Dedifferentiated amniotic fluid mesenchymal stem cell (primary cell): ENCODE results near the gene PDCD1.
"Not testable (repeated sequence)": the region's sequence is repeated elsewhere in the genome, so short reads cannot be mapped to it uniquely, and the experiment has no call there.

Experiments
- DNase-seq: peaks from one replicate; pipeline ENCODE4 v3.0.0-alpha.2; 2016; ENCODE audit errors: extremely low spot score

The PDCD1 gene

DNA sequence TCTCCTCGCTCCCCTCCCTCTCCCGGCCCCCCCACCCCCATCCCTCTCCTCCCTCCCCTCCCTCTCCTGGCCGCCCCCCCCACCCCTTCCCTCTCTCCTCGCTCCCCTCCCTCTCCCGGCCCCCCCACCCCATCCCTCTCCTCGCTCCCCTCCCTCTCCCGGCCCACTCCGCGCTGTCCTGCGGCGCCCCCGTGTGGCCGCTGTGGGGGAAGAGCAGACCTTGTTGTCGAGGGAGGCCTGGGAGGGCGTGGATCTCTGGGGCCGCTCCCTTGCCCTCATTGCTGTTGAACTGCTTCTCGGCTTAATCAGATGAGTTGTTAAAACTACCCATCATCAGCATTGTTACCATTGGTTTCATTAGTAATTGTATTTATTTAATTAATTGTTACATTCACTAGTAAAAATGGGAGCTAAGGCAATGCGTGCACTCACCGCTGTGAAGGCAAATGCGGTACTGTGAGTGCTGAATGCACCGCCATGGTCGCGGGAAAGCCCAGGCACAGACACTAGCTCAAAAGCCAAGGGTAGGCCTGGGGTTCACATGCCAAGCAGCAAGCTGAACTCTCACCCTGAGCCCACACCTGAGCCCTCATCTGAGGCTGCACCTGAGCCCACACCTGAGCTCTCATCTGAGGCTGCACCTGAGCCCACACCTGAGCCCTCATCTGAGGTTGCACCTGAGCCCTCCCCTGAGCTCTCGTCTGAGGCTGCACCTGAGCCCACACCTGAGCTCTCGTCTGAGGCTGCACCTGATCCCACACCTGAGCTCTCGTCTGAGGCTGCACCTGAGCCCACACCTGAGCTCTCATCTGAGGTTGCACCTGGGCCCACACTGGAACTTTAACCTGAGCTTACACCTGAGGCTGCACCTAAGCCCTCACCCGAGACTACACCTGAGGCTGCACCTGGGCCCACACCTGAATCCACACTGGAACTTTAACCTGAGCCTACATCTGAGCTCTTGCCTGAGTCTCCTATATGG lies 19.6 kb upstream of the PDCD1 start:
- peak; percentile 50 for DNase-seq

DNA sequence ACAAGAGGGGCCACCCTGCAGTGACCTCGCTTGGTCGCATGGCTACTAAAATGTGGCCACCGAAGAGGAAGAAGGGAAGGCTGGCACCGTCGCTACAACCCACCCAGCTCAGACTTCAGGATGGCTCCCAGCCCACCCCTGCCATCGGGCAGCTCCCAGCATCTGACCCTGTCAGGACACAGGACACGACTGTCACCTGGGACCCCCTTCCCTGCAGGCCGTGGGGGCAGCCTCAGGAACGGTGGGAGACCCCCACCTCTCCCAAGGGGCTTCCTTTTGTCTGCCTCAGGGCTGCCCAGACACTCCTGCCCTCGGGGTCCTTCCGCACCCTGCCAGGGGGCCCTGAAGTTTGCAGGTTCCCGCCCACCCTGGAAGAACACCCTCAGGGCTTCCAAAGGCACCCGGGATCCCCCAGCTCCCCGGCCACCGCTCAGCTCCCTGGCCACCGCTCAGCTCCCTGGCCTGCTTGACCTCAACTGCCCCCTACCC lies 18.5 kb upstream of the PDCD1 start:
- no peak for DNase-seq

DNA sequence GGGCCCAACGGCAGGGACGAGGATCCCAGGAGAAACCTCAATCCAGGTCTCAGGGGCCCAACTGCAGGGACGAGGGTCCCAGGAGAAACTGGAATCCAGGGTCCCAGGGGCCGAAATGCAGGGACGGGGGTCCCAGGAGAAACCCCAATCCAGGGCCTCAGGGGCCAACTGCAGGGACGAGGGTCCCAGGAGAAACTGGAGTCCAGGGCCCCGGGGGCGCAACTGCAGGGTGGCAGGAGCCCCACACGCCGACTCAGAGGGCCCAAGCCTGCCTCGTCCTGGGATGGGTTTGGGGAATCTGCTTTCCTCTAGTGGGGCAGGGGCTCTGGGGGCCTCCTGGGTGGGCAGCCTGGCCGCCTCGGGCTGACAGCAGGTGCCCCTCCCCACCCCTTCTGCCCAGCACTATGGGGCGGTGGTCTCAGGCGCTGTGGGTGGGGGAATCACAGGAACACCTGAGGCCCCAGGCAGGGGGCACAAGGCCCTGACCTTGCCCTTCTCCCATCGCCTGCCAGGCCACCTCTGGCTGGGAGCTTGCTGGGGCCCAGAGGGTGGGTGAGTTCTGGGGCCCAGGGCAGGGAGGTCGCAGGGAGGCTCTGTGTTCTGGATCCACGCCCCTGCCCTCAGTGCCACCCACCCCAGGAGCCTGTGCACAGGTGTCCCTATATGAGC lies 18.0 kb upstream of the PDCD1 start:
- no peak for DNase-seq

DNA sequence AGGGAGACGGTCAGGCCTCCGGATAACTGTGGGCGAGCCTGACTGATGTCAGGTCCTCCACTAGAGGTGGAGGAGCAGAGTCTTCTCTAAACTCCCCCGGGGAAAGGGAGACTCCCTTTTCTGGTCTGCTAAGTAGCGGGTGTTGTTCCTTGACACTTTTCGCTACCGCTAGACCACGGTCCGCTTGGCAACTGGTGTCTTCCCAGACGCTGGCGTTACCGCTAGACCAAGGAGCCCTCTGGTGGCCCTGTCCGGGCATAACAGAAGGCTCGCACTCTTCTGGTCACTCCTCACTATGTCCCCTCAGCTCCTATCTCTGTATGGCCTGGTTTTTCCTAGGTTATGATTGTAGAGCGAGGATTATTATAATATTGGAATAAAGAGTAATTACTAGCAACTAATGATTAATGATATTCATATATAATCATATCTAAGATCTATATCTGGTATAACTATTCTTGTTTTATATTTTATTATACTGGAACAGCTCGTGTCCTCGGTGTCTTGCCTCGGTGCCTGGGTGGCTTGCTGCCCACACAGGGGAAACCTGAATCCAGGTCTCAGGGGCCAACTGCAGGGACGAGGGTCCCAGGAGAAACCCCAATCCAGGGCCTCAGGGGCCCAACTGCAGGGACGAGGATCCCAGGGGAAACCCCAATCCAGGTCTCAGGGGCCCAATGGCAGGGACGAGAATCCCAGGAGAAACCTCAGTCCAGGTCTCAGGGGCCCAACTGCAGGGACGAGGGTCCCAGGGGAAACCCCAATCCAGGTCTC lies 17.2 kb upstream of the PDCD1 start:
- not testable (repeated sequence) for DNase-seq

DNA sequence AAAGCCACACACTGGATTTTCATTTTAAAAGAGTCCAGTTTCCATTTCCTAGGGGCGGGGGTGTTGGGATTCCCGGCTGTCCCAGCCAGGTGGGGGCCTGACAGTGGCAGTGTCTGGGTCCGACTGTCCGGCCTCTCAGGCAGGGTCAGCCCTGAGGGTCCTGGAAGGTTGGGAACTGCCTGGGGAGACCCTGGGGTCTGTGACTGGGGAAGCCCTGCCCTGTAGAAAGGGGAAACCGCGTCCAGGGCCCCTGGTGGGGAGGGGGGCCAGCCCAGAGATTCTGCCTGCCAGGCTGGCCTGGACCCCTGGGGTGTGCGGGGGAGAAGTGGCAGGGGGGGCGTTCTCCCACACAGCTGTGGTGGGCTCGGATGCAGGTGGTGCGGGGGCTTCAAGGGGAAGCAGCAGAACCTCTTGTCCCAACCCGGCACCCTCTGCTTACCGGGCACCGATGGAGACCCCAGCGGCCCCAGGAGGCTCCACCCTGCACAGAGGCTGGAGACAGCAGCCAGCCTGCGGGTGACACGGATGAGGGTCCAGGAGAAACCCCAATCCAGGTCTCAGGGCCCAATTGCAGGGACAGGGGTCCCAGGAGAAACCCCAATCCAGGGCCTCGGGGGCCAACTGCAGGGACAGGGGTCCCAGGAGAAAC lies 15.7 kb upstream of the PDCD1 start:
- DNase-seq = no peak

DNA sequence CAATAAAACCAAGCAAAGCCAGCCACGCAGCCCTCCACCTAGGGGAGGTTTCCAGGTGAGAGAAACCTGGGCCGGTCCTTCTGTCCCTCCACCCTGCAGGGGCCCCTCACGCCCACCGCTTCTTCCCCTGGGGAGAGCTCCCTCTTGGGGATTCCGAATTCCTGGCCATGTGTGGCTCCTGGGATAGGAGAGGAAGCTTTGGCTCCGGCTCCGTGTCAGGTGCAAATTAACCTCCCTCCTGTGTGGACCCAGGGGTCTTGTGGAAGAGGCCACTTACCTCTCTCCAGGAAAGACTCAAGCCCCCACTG lies 15.1 kb upstream of the PDCD1 start:
- no peak for DNase-seq

DNA sequence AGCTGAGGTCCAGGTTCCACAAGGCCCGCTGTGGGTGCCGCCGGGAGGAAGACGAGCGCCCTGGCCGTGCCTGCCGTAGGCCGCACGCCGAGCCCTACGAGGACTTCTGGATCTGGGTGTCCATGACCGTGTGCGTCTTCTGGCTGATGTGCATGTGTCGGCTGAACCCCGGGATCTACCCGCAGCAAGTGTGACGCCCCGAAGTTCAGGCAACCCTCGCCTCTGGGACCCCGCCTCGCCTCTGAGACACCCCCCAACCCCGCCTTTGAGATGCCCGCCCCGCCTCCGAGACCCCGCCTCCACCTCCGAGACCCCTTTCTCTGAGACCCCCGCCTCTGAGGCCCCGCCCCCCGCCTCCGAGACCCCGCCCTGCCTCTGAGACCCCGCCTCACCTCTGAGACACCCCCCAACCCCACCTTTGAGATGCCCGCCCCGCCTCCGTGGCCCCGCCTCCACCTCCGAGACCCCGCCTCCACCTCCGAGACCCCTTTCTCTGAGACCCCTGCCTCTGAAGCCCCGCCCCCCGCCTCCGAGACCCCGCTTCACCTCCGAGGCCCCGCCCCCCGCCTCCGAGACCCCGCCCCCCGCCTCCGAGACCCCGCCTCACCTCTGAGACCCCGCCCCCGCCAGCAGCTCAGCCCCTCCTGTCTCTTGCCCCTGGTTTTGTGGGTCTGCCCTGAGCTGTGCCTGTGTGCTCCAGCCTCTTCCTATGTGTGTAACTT lies 14.5 kb upstream of the PDCD1 start:
- DNase-seq = no peak

DNA sequence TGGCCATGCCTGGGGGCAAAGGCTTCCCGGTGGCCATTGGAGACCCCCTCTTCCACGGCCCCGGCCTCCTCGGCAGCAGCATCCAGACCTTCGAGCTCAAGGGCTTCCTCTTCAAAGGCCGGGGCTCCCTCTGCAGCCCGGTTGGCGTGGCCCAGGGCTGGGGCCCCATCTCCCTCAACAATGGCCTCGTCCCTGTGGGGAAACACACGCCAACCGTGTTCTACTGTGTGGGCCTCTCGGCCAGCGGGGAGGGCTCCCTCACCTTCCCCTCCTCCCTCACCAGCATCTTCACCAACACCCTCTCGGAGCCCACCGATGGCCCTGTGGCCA lies 13.6 kb upstream of the PDCD1 start:
- no peak for DNase-seq

DNA sequence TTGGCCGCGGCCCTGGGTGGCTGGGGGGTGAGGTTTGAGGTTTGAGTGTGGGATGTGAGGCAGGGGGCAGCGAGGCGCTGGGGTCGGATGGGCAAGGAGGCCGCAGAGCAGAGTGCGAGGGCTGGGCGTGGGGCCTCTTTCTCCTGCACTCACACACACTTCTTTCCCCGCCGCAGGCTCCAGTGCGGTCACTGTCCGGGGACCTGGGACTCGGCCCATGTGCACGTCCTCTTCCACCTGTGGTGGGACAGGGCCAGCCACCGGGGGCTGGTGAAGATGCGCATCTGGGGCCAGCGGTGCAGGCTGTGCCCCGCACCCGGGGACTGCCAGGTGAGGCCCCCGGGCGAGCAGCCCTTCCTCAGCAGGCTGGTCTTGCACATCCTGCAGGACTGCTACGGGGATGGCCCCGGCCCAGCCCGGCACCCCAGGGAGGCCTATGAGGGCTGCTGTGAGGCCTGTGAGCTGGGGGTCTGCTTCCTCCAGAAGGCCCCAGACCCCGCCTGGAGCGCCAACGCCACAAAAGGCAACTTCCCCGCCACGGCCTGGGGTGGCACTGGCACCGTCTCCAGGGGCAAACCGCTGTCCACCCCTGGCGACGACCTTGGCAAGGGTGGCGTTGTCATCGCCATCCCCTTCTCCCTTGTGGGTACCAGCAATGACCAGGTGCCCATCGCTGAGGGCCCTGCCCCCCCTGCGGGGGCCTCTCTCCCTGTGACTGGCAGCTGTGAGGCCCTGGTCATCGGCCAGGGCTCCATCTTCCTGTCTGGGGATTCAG lies 13.0 kb upstream of the PDCD1 start:
- no peak for DNase-seq

DNA sequence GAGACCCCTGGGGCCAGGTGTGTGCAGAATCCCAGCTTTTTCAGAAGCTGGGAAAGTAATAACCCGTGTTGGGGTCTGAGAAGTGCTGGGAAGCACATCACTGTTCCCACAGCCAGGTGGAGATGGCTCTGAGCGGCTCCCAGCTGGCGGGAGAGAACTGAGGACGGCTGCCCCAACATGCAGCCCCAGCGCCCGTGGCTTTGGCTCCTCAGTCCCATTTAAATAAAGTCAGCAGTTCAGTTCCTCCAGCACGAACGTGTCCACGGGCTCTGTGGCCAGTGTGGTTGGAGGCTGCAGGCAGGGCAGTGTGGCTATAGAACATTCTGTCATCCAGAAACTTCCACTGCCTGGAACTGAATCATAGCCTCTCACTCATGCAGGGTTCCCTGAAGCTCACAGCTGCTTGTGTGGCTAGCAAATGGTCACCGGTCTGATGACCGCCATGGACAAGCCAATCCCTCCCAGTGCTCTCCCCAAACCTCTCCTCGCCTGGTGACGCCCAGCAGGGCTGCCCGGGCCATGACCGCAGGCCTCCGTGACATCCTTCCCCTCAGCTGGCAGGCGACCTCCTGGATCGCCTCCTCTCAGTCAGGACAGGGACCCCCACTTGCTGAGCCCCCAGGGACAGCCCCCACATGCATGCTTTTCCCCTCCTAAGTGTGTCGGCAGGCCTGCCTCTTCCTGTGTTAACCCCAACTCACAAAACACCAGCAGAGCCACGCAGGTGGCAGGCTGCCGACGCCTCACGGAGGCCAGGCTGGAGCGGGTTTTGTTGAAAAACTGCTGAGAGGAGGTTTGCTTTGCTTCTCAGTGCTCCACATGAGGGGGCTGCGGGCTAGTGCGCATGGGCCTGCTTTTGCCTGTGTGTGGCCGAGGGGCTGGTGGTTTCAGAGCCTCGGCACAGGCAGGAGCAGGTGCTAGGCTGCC lies 12.2 kb upstream of the PDCD1 start:
- no peak for DNase-seq

DNA sequence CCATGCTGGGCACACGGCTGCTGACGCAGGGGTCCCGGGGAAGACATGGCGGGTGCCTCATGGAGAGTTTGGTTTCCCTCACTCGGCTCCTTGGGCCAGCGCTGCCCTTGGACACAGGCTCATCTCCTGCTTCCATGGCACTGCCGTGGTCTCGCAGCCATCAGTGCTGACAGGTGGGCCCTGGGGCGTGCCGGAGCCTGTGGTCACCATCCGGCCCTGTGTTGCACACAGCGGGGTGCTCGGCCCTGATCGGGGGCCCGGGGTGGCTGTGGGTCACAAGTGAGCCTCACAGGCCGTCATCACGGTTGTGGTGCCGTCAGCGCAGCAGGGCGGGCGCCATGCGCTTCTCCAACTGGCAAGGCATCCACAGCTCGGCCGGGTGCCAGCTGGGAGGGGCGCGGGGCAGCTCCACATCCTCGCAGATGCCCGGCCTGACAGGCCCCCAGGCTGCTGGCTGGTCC lies 11.4 kb upstream of the PDCD1 start:
- no peak for DNase-seq

DNA sequence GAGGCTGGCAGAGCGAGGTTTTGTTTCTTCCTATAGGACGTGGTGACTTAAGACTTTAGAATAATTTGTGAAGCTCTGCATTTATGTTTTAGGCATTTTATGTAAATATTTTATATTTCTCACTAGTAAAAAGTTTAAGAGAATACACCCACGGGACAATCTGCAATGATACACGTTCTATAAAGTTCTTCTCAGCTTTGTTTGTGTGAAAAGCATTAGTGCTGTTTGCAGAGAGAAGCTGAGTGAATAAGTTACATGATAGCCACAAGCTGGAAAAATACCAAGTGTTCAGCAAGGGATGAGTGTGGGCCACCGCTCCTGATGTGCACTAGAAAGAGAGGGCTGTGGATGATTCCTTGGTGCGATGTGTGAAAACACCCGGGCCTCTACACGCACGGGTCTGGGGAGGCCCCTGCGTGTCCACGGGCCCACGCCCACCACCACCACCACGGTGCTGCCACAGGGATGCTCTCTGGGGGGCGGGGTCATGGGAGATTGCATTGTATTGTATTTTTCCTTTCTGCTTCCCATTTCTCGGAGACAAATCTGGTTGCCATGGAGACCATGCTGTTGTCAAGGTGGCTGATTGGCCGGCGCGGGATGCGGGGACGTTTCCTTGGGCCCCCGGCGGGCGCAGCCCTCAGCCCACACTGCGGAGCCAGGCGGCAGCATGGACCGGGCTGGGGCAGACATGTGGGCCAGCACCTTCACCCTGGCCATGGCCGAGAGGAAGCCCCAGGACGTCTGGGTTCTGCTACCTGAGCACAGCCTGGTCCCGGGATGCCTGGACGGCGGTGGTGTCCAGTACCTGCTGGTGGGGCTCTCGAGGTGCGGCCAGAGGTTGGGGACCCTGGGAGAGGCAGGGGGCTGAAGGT lies 10.6 kb upstream of the PDCD1 start, which contains the start of gene RTP5:
Gene RTP5 (plus strand): TSS at position 643 of the 875 bp plus-strand sequence. CDS start 28 bp downstream, at position 671.
- no peak for DNase-seq

DNA sequence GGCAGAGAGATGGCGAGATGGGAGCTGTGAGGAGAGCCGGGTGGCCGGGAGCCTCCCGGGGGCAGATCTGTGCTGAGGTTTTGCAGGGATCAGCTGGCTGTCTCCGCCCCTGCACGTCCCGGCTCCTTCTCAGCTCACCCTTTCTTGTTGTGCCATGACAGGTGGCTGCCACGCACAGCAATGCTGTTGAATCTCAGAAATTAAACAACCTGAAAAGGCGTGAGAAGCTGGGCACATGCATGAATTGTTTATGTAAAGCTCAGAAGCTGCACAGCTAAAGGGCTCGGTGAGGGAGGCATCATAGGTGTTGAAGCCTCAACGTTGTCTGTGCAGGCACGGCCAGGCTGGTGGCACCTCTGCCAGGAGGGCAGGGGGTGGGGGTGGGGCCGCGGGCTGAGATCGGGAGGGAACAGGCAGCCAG lies 10.0 kb upstream of the PDCD1 start:
- no peak for DNase-seq

DNA sequence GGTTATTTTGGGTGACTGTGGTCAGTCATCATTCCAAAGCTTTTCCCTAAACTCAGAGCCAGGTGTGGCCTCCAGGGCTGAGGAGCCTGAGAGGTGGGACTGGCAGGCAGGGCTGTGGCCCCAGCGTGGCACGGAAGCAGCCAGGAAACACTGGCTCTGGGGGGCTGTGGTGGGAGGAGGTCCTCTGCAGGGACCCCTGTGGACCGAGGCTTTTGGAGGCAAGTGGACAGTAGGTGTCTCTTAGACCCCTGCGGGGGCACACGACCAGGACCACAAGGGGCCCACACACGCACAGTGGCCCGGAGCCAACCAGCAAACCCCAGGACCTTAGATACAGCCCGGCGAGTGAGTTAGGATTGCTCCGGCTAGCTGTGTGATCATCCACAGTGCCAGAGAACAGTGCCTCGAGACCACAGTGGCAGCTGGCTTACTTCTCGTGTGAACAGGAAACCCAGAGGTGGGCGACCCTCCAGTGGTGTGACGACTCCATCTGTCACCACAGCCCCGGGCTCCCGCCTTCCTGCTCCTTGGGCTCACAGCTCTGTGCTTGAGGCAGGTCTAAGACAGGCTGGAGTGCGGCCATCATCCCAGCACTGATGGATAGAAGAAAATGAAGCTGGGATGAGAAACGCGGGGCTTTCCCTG lies 9.2 kb upstream of the PDCD1 start:
- DNase-seq = no peak

DNA sequence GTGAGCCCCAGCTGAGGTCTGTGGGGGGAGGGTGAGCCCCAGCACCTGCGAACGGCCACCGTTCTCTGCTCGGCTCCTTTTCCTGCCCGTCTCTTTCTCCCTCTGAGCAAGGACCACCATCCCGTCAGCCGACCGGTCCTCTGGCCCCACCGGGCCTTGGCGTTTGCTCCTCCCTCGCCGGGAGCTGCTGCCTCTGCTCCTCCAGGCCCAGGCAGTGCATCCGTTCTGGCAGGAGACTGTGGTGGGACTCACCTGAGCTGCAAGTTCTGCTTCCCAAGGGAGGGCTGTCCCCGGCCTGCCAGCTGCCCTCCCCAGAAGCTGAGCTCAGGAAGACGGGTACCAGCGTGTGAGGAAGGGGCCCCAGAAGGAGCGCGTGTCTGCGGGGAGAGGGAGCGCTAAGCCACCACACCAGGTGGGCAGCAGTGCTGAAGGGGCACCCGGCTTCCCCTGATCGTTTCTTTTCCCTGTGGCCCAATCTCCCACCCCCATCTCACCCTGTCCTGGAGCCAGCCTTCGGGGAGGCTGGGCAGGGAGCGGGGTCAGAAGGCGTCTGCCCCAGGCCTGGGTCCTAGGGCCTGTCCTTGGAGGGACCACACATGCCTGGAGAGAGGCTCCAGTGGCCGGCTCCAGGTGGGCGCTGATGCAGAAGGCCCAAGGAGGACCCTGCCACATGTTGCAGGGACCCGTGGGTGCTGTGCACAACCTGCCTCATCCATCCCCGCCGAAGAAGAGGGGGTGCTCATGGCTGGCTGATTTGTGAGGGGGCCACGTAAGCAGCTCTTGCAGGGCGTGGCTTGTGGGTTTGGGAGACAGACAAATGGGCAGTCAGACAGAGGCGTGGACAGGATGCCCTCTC lies 8.3 kb upstream of the PDCD1 start:
- no peak for DNase-seq

DNA sequence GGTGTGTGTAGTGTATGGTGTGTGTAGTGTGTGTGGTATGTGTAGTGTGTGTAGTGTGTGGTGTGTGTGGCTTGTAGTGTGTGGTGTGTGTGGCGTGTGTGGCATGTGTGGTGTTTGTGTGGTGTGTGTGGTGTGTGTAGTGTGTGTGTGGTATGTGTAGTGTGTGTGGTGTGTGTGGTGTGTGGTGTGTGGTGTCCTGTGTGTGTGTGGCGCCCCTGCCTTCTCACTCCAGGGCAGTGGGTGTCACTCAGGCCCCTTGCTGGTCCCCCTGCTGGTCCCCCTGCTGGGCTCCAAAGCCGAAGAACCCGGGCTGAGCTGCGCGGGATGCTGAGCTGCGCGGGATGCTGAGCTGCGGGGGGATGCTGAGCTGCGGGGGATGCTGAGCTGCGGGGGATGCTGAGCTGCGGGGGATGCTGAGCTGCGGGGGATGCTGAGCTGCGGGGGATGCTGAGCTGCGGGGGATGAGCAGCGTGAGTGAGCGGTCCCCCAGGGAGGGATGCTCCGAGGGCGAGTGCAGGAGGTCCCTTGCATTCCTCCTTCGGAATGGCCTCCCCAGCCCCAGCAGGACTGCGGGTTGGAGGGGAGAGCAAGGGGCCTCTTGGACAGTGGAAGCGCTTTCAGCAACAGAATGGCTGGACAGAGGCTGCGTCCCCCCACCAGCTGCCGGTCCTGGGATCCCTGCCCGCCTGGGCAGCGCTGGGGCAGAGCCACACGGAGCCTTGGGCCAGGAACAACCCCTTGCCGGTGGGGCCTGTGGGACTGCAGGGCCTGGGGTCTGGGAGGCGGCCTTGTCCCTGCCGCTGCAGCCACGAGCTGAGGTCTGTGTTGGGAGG lies 7.5 kb upstream of the PDCD1 start:
- DNase-seq = no peak
